Sigmoid colon (tissue), 3 donors: Measurements from ENCODE around the gene WDR93.

Experiments used
- CTCF ChIP-seq, 4 experiments: fragments of 450-650 bp in 3 of 4; fragments of 200-600 bp in 1 of 4; IDR thresholded peaks; one replicate each; pipeline ENCODE4 v1.5.1; 2016 to 2019; ENCODE audit warnings: antibody characterized with exemption in 4 of 4, mild to moderate bottlenecking in 3 of 4, moderate library complexity in 2 of 4
- POLR2A ChIP-seq, 2 donors: fragments of 450-650 bp; IDR thresholded peaks; one replicate each; pipeline ENCODE4 v1.6.1; 2016; ENCODE audit warnings: antibody characterized with exemption in 2 of 2, mild to moderate bottlenecking in 2 of 2, moderate library complexity in 2 of 2

GRCh38 chr15:89652666-89653065, 37.9 kb upstream of the WDR93 start:
- no peak for TF ChIP-seq CTCF (IDR thresholded peaks at IDR 0.05)
- no peak for TF ChIP-seq POLR2A (IDR thresholded peaks at IDR 0.05)
